Mesodermal cell (in vitro differentiated cells): ENCODE measurements around the gene FRYL.
A peak's percentile ranks its signal among the peaks of the same experiment; 100 is the strongest.
"Not testable (repeated sequence)": the region's sequence is repeated elsewhere in the genome, so short reads cannot be mapped to it uniquely, and the experiment has no call there.

ENCODE experiments used
- H3K27ac ChIP-seq: 2 replicates; pipeline ENCODE4 v1.7.0; 2013; ENCODE audit warnings: mild to moderate bottlenecking, low read depth, low read length, moderate library complexity; ENCODE audit not compliant: severe bottlenecking
- H3K36me3 ChIP-seq: 2 replicates; pipeline ENCODE4 v1.7.1; 2013; ENCODE audit warnings: mild to moderate bottlenecking, low read length, moderate library complexity; ENCODE audit not compliant: control insufficient read depth, insufficient read depth
- H3K4me1 ChIP-seq: one replicate; pipeline ENCODE4 v1.7.1; 2013; ENCODE audit warnings: mild to moderate bottlenecking, low read length; ENCODE audit not compliant: insufficient read depth, control insufficient read depth, poor library complexity, severe bottlenecking
- H3K4me3 ChIP-seq: 2 replicates; pipeline ENCODE4 v1.7.0; 2013; ENCODE audit warnings: low read length, control low read depth, mild to moderate bottlenecking; ENCODE audit not compliant: insufficient read depth, poor library complexity, severe bottlenecking; ENCODE audit errors: extremely low read depth
- H3K9me3 ChIP-seq: 2 replicates; pipeline ENCODE4 v1.7.1; 2013; ENCODE audit warnings: mild to moderate bottlenecking, low read length, moderate library complexity; ENCODE audit not compliant: control insufficient read depth
- WGBS, 2 experiments: methylation state at CpG; one replicate each; pipeline ENCODE4 v1.1.5; 2013; ENCODE audit warnings: missing lambda C conversion rate in 2 of 2; ENCODE audit not compliant: insufficient coverage in 2 of 2; 5-methylcytosine and 5-hydroxymethylcytosine counted together

Gene FRYL

DNA sequence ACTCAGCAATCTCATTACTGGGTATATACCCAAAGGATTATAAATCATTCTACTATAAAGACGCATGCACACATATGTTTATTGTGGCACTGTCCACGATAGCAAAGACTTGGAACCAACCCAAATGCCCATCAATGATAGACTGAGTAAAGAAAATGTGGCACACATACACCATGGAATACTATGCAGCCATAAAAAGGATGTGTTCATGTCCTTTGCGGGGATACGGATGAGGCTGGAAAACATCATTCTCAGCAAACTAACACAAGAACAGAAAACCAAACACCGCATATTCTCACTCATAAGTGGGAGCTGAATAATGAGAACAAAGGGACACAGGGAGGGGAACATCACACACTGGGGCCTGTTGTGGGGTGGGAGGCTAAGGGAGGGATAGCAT, 141.5 kb downstream of the FRYL start:
- not testable (repeated sequence) for H3K4me3 ChIP-seq, H3K9me3 ChIP-seq, H3K36me3 ChIP-seq, H3K27ac ChIP-seq, H3K4me1 ChIP-seq
- WGBS, 2 experiments = 100% methylated on average over 1 of the region's 5 CpGs; no CpG with 5 or more reads in 1 of the 2 experiments

DNA sequence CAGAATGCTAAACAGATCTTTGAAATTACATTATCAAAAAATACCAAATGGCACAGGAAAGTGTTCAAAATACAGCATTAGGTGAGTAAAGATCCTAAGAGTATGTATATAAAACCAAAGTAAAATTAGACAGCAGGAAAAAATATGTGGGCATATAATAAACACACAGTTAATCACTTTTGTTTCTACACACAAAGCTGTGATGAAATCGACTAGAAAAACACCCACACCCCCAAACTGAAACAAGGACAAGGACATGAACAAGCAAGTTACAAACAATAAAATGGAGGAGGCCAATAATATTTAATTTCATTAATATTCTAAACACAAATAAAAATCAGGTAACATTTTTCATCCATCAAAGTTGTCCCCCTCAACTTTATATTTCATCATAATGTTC, 143.2 kb downstream of the FRYL start:
- no peak overlapping the region for H3K4me3 ChIP-seq
- no CpG with 5 or more reads among the region's 1 CpG for WGBS, 2 experiments
- H3K4me1 ChIP-seq = peaks cover 6% of the 10 kb centered on the region
- peaks cover 7% of the 10 kb centered on the region for H3K36me3 ChIP-seq
- no peaks in the 10 kb centered on the region for H3K9me3 ChIP-seq
- no peak overlapping the region for H3K27ac ChIP-seq

DNA sequence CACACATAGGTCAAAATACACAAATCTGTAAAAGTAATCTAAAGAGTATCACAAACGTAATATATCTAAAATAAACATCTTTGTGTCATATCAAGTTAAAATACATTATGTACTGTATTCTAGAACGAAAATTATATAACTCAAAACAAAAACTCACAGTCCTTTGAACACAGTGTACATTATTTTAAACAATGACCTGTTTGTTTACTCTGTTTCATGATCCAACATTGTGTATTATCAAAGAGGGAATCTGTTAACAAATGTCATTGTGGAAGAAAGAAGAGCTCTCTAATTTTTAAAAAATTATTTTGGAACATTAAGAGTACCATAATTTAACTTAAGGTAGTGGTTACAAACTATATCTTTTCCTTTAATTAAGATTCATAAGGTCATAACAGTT, 144.1 kb downstream of the FRYL start:
- Histone ChIP-seq H3K27ac (no peak overlapping the region), H3K4me3 (no peak overlapping the region), H3K36me3 (peaks cover 7% of the 10 kb centered on the region), H3K4me1 (peaks cover 6% of the 10 kb centered on the region), H3K9me3 (no peaks in the 10 kb centered on the region)
- no CpG with 5 or more reads among the region's 2 CpGs for WGBS, 2 experiments

DNA sequence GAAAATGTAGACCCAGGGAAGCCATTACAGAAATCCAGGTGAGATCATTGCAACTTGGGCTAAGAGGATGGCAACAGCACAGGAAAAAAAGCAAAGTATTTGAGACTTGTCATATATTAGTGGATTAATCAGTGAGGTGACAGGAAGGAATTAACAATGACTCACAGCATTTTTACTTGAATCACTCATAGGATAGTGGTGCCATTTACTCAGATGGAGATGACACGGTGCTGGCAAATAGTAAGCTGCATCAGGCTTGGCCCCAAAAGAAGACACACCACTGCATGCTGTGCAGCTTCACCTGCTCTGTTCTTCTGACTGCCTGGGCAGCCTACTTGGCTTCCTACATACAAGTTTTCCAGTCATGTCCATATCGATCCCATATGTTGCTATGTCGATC, 144.8 kb downstream of the FRYL start:
- Histone ChIP-seq H3K27ac (peak overlapping the region; percentile 12), H3K36me3 (peaks cover 7% of the 10 kb centered on the region), H3K9me3 (no peaks in the 10 kb centered on the region), H3K4me3 (no peak overlapping the region), H3K4me1 (peaks cover 6% of the 10 kb centered on the region)
- WGBS, 2 experiments = 93 to 100% methylated on average over 1 to 3 of the region's 3 CpGs

GRCh38 chr4:48634688-48635308, 145.3 kb downstream of the FRYL start:
- Histone ChIP-seq H3K27ac (peak overlapping the region; percentile 12), H3K4me1 (peaks cover 6% of the 10 kb centered on the region), H3K9me3 (no peaks in the 10 kb centered on the region), H3K4me3 (no peak overlapping the region), H3K36me3 (peaks cover 7% of the 10 kb centered on the region)
- WGBS, 2 experiments = 80 to 100% methylated on average over 1 of the region's 2 CpGs

GRCh38 chr4:48633657-48634056, 146.4 kb downstream of the FRYL start:
- 75 to 93% methylated on average over 1 of the region's 1 CpG for WGBS, 2 experiments
- no peaks in the 10 kb centered on the region for H3K9me3 ChIP-seq
- peak overlapping the region; percentile 13 for H3K27ac ChIP-seq
- H3K4me3 ChIP-seq = no peak overlapping the region
- H3K36me3 ChIP-seq = peaks cover 7% of the 10 kb centered on the region
- peaks cover 6% of the 10 kb centered on the region for H3K4me1 ChIP-seq

- no peaks in the 10 kb centered on the region for H3K9me3 ChIP-seq
- H3K4me3 ChIP-seq = no peak overlapping the region
- H3K4me1 ChIP-seq = no peaks in the 10 kb centered on the region
- H3K36me3 ChIP-seq = peaks cover 7% of the 10 kb centered on the region
- no peak overlapping the region for H3K27ac ChIP-seq
- 82% methylated on average over 2 of the region's 2 CpGs; no CpG with 5 or more reads in 1 of the 2 experiments for WGBS, 2 experiments
Observed at GRCh38 chr4:48629458-48629857, 150.6 kb downstream of the FRYL start.

DNA sequence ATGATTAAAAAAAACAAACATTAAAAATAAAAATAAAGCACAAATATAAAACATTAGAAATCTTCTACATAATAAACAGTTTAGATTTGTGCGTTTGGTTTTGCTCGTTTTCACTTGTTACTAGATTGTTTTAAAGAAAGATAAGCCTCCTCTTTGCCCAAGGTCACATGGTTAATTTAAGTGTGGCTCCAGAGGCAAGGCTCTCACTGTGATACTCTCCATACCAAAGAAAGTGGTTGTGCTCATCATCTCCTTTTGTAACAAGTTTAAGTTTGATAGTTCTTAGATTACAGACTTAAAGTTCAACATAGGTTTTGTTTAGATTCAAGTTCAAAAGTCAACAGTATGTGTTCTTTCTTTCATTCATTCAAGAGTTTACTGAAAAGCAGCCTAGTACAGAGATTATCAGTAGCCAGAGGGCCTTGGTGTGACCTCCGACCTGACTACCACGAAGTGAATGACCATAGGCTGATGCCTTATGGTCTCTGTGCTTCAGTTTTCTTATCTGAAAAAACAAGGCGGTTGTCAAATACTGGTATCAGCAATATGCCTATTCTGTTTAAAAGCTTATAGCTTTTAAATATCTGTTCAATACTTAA, 156.8 kb downstream of the FRYL start:
- Histone ChIP-seq H3K27ac (no peak overlapping the region), H3K4me3 (no peak overlapping the region), H3K9me3 (no peaks in the 10 kb centered on the region), H3K36me3 (peaks cover 24% of the 10 kb centered on the region), H3K4me1 (no peaks in the 10 kb centered on the region)
- 93 to 100% methylated on average over 3 of the region's 5 CpGs for WGBS, 2 experiments

DNA sequence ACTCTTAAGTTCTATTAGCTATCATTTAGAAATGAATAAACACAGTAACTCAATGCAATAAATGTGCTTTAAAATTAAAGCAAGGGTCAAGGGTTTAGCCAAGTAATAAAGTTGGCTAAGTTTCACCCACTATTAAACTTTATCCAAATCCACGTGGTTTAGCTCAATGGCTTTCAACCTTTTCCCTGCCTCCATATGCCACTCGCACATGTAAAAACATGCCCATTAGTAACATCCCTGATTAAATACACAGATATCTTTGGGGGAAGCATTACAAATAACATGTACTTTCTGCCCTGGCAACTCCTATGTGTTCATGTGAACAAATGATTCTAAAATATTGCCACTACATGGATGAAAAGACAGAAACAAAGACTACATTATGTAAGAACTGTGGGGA, 159.2 kb downstream of the FRYL start:
- H3K9me3 ChIP-seq = no peaks in the 10 kb centered on the region
- no peak overlapping the region for H3K4me3 ChIP-seq
- H3K4me1 ChIP-seq = no peaks in the 10 kb centered on the region
- H3K36me3 ChIP-seq = peaks cover 30% of the 10 kb centered on the region
- 90% methylated on average over 2 of the region's 2 CpGs; no CpG with 5 or more reads in 1 of the 2 experiments for WGBS, 2 experiments
- H3K27ac ChIP-seq = no peak overlapping the region

DNA sequence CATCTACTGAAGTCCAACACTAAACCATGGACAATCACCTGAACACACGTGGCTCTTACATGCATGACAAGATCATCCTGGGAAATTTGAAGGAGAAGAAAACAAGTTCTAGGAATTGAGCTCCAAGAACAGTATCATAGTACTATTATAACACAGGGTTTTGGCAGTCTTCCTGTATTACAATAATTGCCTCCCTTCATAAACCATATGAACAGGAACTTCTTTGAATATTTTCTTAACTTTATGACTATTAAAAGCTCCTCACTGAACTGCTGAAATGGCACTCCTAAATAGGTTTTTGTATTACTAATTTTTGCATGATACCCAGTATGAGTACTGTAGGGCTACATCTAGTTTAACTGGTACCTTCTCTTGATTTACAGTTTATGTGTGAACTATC, 160.0 kb downstream of the FRYL start:
- Histone ChIP-seq H3K27ac (no peak overlapping the region), H3K4me3 (no peak overlapping the region), H3K4me1 (no peaks in the 10 kb centered on the region), H3K9me3 (no peaks in the 10 kb centered on the region), H3K36me3 (peaks cover 30% of the 10 kb centered on the region)
- no CpG with 5 or more reads among the region's 1 CpG for WGBS, 2 experiments

DNA sequence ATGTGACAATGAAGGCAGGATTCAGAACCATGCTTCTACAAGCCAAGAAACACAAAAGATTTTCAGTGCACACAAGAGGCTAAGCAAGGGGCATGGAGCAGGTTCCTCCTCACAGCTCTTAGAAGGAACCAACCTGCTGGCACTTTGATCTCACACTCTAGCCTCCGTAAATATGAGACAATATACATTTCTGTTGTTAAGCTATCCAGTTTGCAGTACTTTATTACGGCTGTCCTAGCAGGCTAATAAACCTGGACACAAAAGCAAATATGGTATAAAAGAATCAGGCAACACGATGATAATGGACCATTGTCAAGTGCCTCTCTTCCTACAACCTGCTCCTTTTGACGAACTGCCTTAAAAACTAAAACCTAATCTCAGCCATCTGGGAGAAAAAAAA, 175.6 kb downstream of the FRYL start:
- H3K9me3 ChIP-seq = no peaks in the 10 kb centered on the region
- no peak overlapping the region for H3K4me3 ChIP-seq
- H3K4me1 ChIP-seq = no peaks in the 10 kb centered on the region
- peaks cover 4% of the 10 kb centered on the region for H3K36me3 ChIP-seq
- H3K27ac ChIP-seq = no peak overlapping the region
- WGBS, 2 experiments = 100% methylated on average over 2 of the region's 4 CpGs; no CpG with 5 or more reads in 1 of the 2 experiments
